ENCODE results near the gene NHP2.

NHP2 gene

DNA sequence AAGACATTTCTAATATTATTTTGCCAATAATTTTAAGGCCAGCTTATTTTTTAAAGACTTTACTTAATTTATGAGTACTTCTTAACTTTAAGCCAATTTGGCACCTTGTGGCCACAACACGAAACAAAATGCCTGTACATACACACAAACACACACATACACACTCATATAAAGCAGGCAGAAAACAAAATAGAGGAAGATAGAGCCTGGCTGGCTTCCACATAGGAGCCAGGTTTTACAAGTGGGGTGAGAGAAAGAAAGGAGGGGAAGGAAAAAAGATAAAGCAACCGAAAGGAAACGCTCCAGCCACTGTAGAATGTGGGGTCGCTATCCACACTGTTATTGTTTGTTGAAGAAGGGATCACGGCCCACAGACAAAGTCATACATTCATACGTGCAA lies 23.1 kb upstream of the NHP2 start:
- in situ Hi-C loops (cut with MboI; ENCODE audit: low sequenced_read_pairs), result no loop called here

DNA sequence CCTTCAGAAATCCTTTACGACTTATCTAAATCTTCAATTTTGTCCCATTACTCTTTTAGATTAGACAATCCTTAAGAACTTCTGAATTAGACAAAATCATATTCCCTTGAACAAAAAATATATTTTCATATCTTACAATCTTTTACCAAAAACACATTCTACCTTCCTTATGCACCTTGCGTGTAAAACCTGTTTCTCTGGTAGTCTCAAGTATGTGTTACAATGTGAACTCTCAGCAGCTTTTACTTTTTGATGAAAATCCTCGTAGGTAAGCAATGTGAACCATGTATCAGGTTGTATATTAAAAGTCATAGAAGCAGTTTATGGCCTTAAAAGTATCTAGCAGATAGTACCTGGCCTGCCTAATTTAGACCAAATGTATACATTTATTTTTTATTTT lies 20.8 kb upstream of the NHP2 start:
- in situ Hi-C loops (cut with MboI; ENCODE audit: low sequenced_read_pairs), result no loop called here

DNA sequence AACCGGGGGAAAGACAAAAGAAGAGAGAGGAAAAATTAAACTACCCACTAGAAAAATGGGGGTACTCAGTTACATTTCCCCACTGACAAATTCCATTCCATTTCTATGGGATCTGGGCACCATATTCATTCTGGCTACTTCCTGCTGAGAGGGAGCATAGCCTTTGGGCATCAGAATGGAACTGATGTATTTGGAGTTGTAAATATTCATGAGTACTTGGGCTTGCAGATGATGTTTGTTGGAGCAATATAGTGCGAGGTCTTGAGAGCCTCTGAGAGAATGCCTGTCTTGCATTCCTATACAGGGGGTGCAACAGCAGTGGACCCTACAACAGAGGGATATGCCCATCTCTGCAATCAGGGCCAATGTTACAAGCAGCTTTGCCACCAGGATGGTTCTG lies 16.8 kb upstream of the NHP2 start:
- in situ Hi-C loops (cut with MboI; ENCODE audit: low sequenced_read_pairs), result no loop called here

DNA sequence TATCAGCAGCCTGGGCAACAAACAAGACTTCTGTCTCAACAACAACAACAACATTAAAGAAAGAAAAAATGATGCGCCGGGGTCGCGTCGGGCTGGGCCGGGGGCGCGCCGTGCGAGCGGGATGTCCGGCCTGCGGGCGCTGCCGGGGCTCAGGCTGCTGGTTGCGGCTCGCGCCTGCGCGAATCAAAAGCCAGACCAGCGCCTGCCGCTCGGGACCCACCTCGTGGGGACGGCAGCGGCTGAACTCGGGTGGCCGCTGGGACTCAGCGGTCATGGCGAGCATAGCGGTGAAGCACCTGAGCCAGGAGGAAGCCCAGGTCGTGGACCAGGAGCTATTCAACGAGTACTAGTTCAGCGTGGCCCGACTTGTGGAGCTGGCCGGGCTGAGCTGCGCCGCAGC lies 11.9 kb upstream of the NHP2 start:
- in situ Hi-C loops (cut with MboI; ENCODE audit: low sequenced_read_pairs), result no loop called here

DNA sequence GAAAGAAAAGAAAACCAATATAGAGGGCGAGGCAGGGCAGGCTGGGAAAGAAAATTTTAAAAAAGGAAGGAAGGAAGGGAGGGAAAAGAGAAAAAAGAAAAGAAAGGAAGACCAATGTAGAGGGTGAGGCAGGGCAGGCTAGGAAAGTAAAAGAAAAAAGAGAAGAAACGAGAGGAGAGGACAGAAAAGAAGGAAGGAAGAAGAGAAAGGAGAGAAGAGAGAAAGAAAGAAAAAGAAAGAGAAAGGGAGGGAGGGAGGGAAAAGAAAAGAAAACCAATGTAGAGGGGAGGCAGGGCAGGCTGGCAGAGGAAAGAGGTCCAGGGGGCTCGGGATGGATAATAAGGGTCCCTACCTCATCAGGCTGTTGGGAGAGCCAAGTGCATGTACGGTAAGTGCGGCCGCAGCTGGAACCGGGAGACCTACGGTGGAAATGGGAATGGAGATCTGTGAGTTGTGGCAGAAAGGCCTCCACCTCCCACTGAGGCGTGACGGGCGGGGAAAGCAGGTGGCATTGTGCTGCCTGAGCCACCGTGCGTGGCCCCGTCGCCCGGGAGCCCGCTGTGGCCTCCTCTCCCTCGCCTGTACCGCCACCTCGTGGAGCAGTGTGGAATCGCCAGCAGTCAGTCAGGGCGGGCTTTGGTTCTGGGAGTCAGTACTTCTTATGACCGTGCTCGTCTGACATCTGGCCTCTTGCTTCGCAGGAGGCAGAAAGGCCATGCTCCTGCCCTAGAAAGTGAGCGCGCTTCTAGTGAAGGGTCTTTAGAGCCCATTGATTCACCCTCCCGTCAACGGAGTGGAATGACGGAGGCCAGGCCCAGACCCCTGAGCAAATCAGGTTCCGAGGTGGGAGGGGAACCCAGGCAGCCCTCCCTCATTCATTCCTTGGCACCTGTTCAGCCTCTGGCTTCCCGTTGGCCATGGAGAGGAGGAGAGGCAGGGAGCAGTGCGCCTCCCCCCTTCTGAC lies 10.4 kb upstream of the NHP2 start:
- in situ Hi-C loops (cut with MboI; ENCODE audit: low sequenced_read_pairs), result no loop called here

DNA sequence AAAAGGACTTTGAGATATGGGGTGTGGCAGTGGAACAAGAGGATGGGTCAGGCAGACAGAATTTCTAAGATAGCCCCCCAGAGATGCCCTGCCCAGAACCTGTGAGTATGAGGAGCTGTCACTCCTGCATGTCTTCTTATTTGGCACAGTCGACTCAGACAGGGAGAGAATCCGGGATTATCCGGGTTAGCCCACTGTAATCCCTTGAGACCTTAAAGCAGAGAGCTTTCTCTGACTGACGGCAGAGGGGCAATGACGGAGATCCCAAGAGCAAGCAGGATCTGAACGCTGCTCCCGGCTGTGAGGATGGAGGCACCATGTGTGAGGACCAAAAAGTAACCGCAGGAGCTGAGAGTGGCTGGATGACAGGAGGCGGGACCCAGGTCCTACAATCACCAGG lies 8.8 kb upstream of the NHP2 start:
- in situ Hi-C loops (cut with MboI; ENCODE audit: low sequenced_read_pairs), result no loop called here

DNA sequence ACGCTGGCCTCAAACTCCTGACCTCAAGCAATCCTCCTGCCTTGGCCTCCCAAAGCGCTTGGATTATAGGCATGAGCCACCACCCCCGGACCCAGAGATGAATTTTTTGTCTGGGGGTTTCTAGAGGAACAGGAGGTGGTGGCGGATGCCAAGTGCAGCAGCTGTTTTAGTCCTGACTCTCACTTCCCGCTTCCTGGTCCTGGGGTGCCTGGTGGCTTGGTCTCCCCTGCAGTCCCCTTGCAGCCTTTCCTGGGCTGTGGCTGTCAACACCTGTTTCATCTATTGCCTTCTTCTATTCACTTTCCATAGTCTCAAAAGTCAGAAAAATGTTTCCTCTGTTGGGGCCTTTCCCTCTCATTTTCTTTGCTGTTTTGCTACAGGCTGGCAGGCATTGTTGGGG lies 6.5 kb upstream of the NHP2 start:
- in situ Hi-C loops (cut with MboI; ENCODE audit: low sequenced_read_pairs), result no loop called here

DNA sequence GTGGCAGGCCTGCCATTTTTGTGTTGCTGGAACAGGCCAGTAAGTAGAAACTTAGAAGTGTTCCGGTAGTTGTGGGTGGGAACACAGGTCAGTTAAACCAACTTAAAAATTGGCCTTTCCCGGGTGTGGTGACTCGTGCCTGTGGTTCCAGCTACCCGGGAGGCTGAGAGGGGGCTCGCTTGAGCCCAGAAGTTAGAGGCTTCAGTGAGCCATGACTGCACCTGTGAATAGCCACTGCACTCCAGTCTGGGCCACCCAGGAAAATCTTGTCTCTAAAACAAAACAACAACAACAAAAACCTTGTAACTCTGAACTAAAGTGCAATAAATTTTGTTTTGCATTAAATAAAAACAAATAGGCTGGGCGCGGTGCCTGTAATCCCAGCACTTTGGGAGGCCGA lies 1.4 kb upstream of the NHP2 start:
- in situ Hi-C loops (cut with MboI; ENCODE audit: low sequenced_read_pairs), result no loop called here

DNA sequence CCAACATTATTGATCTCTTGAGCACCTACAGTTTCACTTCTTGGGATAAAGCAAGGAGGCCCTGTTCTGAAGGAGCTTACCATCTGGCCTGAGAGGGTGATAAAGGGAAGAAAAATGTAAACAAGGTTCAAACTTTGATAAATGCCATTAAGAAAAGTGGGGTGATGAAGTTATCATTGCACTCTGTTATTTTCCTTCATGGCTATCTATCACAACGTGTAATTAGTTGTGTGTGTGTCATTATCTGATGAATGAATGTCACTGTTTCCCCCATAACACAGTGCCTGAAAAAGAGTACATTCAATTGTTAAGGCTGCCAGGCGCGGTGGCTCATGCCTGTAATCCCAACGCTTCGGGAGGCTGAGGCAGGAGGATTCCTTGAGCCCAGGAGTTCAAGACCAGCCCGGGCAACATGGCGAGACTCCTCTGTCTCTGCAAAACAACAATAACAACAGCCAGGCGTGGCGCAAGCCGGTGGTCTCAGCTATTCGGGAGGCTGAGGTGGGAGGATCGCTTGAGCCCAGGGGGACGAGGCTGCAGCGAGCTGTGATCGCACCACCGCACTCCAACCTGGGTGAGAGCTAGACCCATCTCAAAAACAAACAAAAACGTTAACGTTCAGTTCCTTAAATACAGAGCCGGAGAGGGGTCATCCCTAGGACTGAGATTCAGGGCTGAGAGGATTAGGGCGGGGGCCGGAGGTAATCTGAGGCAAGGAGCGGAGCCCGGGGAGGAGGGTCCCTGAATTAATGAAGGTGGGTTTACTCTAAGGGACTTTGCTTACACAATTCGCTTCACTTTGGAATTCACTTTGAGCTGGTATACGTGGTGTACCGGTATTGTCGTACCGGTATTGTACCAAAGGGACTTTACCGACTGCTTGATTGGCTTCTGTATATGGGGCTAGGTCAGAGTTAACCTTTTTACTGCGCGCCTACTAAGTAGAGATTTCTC lies 917 bp downstream of the NHP2 start:
- in situ Hi-C loops (cut with MboI; ENCODE audit: low sequenced_read_pairs), result no loop called here

DNA sequence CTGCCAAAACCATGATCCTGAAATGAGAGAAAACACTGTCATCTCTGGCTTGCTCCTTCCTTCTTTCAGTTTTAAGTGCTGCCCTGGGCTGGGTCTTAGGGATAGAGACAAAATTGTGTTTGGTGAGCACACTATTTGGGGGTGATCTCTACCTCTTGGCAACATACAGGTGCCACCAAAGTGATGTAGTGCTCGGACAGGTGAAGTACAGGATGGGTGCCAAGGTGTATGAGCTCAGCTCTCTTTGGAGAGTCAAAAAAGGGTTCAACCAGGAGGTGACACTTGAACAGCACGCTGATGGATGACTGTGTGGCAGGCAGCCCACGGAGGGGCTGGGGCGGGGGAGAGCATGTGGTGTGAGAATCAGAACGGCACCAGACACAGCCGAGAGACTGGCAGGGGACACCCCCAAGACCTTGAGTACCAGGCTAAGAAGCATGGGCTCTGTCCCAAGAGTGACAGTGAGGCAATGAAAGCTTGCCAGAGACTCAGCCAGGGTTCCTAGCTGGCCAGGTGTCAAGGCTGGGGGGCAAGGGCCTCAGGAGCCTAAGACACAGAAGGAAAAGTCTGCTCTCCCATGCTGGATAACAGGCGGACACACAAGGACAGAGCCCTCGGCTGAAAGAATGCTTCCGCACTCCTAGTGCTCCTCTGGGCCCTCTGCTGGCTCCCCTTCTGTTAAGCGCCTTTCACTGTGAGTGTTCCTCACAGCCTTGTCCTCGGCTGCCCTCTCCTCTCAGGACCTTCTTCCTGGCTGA lies 2.5 kb downstream of the NHP2 start:
- in situ Hi-C loops (cut with MboI; ENCODE audit: low sequenced_read_pairs), result no loop called here

DNA sequence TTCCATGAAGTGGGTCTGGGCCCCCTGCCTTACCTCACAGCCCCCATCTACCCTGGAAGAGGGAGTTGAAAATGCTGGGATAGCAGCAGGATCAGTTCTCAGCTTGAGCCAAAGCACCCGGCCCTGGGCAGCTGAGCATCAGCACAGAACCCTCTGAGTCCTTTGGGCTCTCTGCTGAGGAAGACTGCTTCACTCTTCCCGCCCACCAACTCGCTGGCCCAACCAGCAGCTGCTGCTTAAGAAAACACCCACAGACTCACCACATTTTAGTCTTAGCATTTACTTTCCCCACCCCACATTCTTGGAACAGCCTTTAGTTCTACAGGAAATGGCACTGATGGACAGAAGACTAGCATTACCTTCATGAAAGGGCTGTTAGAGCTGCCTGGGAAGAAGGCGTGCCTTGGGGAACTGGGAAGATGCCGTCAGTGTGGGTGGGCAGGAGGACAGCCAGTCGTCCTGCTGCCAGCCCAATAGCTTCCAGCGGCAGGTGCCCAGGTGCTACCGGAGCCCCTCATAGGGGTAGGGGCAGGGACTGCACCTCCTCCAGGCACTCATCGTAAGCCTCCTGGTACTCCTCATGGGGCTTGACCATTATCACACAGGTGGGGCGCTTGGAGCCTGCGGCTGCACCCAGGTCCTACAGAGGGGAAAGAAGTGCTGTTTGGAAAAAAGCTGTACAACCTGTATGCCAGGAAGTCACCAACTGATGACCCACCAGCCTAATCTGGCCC lies 4.3 kb downstream of the NHP2 start:
- in situ Hi-C loops (cut with MboI; ENCODE audit: low sequenced_read_pairs), result no loop called here

DNA sequence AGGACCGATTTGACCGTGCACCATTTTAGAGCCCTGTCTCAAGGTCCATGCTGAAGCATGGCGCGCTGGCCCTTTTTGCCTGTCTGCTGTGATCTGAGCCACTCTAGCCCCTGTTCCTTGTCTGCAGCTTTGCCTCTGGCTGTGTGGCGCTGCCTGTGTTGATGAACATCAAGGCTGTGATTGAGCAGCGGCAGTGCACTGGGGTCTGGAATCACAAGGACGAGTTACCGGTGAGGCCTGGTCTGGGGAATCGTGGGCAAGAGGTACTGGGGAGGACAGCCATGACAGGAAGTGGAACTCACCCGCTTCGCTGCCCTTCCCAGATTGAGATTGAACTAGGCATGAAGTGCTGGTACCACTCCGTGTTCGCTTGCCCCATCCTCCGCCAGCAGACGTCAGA lies 6.3 kb downstream of the NHP2 start:
- in situ Hi-C loops (cut with MboI; ENCODE audit: low sequenced_read_pairs), result no loop called here

DNA sequence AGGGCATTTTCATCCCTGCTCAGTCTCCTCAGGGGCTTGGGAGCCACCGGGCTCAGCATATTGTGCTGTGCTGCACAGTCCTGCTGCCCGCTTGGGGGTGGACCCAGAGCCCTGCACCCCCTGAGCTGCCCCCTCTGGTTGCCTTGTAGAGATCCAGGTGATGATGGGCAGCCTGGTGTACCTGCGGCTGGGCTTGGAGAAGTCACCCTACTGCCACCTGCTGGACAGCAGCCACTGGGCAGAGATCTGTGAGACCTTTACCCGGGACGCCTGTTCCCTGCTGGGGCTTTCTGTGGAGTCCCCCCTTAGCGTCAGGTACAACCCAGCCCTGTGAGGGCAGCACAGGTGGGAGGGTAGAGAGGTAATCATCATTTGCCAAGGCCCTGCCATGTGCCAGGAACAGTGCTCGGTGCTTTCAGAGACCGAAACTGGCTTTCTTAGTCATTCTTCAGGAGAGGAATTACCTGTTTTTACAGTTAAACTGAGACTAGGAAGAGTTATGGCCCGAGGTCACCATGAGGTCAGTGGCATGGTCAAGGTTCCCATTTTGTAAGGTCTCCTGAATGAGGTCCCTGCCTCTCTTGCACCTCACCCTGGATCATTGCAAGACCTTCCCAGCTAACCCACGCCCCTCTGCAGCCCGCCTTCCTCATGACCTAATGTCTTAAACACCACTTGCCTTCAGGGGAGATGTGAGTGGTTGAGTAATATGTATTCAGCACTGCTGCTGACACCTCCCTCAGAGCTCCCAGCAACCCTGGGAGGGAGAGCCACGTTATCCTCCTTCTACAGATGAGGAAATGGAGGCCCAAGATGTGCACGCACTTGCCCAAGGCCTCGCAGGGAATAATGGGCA lies 7.5 kb downstream of the NHP2 start:
- in situ Hi-C loops (cut with MboI; ENCODE audit: low sequenced_read_pairs), result no loop called here

DNA sequence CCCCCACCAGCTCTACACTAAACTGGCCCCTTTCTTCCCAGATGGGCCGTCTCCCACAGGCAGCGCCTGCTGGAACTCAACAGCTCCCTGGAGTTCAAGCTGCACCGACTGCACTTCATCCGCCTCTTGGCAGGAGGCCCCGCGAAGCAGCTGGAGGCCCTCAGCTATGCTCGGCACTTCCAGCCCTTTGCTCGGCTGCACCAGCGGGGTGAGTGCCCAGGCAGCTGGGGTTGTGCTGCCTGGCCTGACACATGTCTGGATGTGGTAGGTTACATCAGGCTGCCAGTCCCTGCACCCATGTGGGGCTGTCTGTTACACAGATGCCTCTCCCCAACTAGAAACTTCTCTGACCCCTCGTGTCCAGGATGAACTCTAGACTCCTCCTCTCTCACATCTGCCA lies 9.8 kb downstream of the NHP2 start:
- in situ Hi-C loops (cut with MboI; ENCODE audit: low sequenced_read_pairs), result no loop called here

DNA sequence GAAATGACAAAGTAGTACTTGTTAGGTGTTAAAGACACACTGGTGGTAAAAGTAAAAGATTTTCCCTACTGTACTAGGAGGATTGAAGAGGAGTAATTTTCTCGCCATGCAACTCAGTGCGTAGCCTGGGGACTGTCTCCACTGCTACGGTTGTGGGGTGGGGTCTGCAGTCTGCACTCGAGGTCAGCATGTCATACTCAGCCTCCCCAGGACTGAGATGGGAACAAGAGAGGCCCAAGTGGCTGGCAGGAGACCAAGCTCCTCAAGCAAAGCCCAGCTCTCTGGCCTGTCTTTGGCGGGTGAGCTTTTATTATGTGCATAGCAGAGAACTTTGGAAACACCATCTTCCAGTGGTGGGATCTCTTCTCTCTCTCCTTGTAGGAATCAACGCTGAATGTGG lies 10.4 kb downstream of the NHP2 start:
- in situ Hi-C loops (cut with MboI; ENCODE audit: low sequenced_read_pairs), result no loop called here

DNA sequence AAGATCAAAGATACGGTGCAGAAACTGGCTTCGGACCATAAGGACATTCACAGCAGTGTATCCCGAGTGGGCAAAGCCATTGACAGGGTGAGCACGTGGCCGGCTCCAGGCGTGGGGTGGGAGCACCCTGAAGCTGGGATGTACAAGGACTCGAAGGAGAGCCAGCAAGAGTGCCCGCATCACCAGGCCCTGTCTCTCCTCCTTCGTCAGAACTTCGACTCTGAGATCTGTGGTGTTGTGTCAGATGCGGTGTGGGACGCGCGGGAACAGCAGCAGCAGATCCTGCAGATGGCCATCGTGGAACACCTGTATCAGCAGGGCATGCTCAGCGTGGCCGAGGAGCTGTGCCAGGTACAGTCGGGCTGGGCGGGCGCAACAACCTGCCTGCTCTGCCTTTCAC lies 11.0 kb downstream of the NHP2 start:
- in situ Hi-C loops (cut with MboI; ENCODE audit: low sequenced_read_pairs), result no loop called here

DNA sequence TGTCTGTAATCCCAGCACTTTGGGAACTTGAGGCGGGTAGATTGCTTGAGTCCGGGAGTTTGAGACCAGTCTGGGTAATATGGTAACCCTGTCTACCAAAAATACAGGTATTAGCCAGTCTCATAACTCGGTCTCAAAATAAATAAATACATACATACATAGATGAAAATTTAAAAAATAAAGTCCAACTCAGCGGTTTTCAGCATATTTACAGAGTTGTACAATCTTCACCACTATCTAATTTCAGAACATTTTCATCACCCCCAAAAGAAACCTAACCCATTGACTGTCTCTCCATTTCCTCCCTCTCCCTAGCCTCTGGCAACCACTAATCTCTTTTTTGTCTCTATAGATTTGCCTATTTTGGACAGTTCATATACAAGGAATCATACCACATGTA lies 12.1 kb downstream of the NHP2 start:
- in situ Hi-C loops (cut with MboI; ENCODE audit: low sequenced_read_pairs), result no loop called here

DNA sequence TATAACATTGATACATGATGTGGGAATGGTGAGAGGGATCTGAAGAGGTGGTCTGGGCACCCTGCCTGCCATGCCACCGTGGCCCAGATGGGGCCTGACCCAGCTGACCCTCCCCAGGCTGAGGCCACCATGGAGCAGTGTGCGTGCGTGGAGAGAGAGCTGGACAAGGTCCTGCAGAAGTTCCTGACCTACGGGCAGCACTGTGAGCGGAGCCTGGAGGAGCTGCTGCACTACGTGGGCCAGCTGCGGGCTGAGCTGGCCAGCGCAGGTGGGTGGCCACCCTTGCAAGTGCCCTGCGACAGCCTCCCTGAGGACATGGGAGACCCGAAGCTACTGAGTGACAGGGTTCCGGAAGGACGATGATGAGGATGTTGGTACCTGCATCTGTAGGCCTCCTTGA lies 15.7 kb downstream of the NHP2 start:
- in situ Hi-C loops (cut with MboI; ENCODE audit: low sequenced_read_pairs), result no loop called here

DNA sequence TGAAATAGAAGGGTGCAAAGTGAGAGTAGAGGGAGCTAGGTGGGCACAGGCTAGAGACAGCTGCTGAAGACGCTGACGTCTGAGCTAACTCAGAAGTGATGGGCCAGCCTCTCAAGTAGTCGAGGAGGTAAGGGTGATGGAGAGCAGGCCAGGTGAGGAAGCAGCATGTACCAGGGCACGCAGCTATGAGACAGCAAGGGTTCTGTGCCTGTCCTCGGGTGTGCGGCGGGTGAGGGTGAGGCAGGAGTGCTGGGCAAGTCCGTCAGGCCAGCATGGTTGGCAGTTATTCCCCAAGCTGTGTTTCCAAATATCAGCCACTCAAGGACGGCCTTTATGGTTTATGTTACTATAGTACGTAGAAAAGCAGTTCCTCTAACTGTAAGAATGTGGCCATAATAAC lies 16.7 kb downstream of the NHP2 start:
- in situ Hi-C loops (cut with MboI; ENCODE audit: low sequenced_read_pairs), result no loop called here
